K562 (cell line): ENCODE results near the gene GLOD4. TPM values are rescaled to one million over a fixed set of nuclear protein-coding genes. Genes with fewer than 3 reads are reported as not detected.
A peak's percentile ranks its signal among the peaks of the same experiment; 100 is the strongest.

Source experiments
- CSDE1 ChIP-seq, 2 experiments: fragments of 450-650 bp; IDR thresholded peaks; 2 replicates each; pipeline ENCODE4 v1.6.1; 2016; ENCODE audit warnings: mild to moderate bottlenecking in 1 of 2
- FUS ChIP-seq: fragments of 200-400 bp; formaldehyde crosslinking; optimal IDR thresholded peaks from 2 replicates; pipeline ENCODE3; 2017; ENCODE audit warnings: low read depth, low read length
- HDAC6 ChIP-seq: IDR thresholded peaks from 2 replicates; pipeline ENCODE4 v1.6.1; 2012; ENCODE audit warnings: low read depth, mild to moderate bottlenecking, control low read depth, inconsistent platforms, low read length, moderate library complexity
- KDM5B ChIP-seq: fragments of 200-600 bp; sonication (generic); IDR thresholded peaks from 2 replicates; pipeline ENCODE4 v1.6.1; 2012; ENCODE audit warnings: low read depth, mild to moderate bottlenecking, moderate library complexity, low read length, control low read depth, inconsistent platforms; ENCODE audit not compliant: insufficient replicate concordance
- L3MBTL2 ChIP-seq: fragments of 450-650 bp; IDR thresholded peaks from 2 replicates; pipeline ENCODE4 v1.6.1; 2016; ENCODE audit warnings: mild to moderate bottlenecking, moderate library complexity
- MCM2 ChIP-seq: fragments of 450-650 bp; IDR thresholded peaks from 2 replicates; pipeline ENCODE4 v1.6.1; 2017; ENCODE audit warnings: low read depth, mild to moderate bottlenecking
- MYC ChIP-seq, 2 experiments: fragments of 250-450 bp in 1 of 2; sonication (Bioruptor Pico) in 1 of 2; IDR thresholded peaks; 2 replicates each; pipeline versions ENCODE4 v1.5.1 to v1.6.1; 2012 to 2021; ENCODE audit warnings: low read depth in 2 of 2, borderline replicate concordance in 1 of 2, improper control_type of control experiment in 1 of 2, low read length in 1 of 2, mild to moderate bottlenecking in 1 of 2, moderate library complexity in 1 of 2
- NELFE ChIP-seq: IDR thresholded peaks from 2 replicates; pipeline ENCODE4 v1.6.1; 2011; ENCODE audit warnings: mild to moderate bottlenecking; ENCODE audit not compliant: insufficient read depth, insufficient read length
- RUNX1 ChIP-seq: sonication (generic); IDR thresholded peaks from 2 replicates; pipeline ENCODE4 v1.6.1; 2016; ENCODE audit warnings: antibody characterized with exemption, low read depth
- SIN3B ChIP-seq: fragments of 450-650 bp; IDR thresholded peaks from 2 replicates; pipeline ENCODE4 v1.6.1; 2017; ENCODE audit warnings: low read depth, mild to moderate bottlenecking, moderate library complexity
- TOE1 ChIP-seq, 2 experiments: fragments of 450-650 bp in 1 of 2; sonication (generic) in 1 of 2; formaldehyde crosslinking in 1 of 2; IDR thresholded peaks; 2 replicates each; pipeline versions ENCODE4 v1.7.1 to v1.8.0; 2016 to 2022; ENCODE audit warnings: borderline replicate concordance in 2 of 2, mild to moderate bottlenecking in 2 of 2, antibody characterized with exemption in 1 of 2, inconsistent platforms in 1 of 2, low read depth in 1 of 2, missing genetic modification reagents in 1 of 2, moderate library complexity in 1 of 2
- ZNF133 ChIP-seq: fragments of 250-450 bp; sonication (Bioruptor Pico); IDR thresholded peaks from 2 replicates; pipeline ENCODE4 v1.4.0; 2020; ENCODE audit warnings: mild to moderate bottlenecking
- ZNF165 ChIP-seq: fragments of 250-450 bp; sonication (Bioruptor Pico); IDR thresholded peaks from 2 replicates; pipeline ENCODE4 v1.4.0; 2020; ENCODE audit warnings: borderline replicate concordance
- ZNF75A ChIP-seq: fragments of 450-650 bp; formaldehyde crosslinking; IDR thresholded peaks from 2 replicates; pipeline ENCODE4 v1.4.0; 2020; ENCODE audit warnings: mild to moderate bottlenecking
- polyA plus RNA-seq, 8 experiments: library from polyadenylated mRNA; depleted of rRNA in 4 of 8; stranded (reverse) in 5 of 8; unstranded in 3 of 8; fragments of >200 nt; fragmentation: Nextera tagmentation in 2 of 8; fragmentation: Illumina TruSeq in 1 of 8; extraction: Ambion mirVana in 2 of 8; extraction: Trizol in 1 of 8; gene quantifications; 2 replicates each; pipeline versions ENCODE4 v1.2.1 to v1.2.3, GENCODE V29; 2011 to 2014; ENCODE audit warnings: inconsistent platforms in 1 of 8, missing spikeins in 1 of 8
- total RNA-seq, 7 experiments: library from RNA; depleted of rRNA in 6 of 7; stranded (reverse); fragments of >200 nt in 6 of 7; fragmentation: Illumina TruSeq in 2 of 7; extraction: Trizol in 2 of 7; gene quantifications; 2 replicates each; pipeline versions ENCODE4 v1.2.1 to v1.2.3, GENCODE V29; 2011 to 2021; ENCODE audit warnings: low replicate concordance in 1 of 7
- TF ChIP-seq, protein P1 (sequence below): fragments of 450-650 bp; formaldehyde crosslinking; IDR thresholded peaks from 2 replicates; pipeline ENCODE4 v1.4.0; 2020; ENCODE audit warnings: mild to moderate bottlenecking, moderate library complexity
- TF ChIP-seq, protein P2 (sequence below): fragments of 250-450 bp; sonication (Bioruptor Pico); IDR thresholded peaks from 2 replicates; pipeline ENCODE4 v1.5.0; 2022; ENCODE audit warnings: mild to moderate bottlenecking
- TF ChIP-seq, protein P3 (sequence below): sonication (generic); formaldehyde crosslinking; IDR thresholded peaks from 2 replicates; pipeline ENCODE4 v1.4.0; 2020; ENCODE audit warnings: mild to moderate bottlenecking, missing genetic modification reagents
- TF ChIP-seq, protein P4 (sequence below): fragments of 250-450 bp; sonication (Bioruptor Pico); IDR thresholded peaks from 2 replicates; pipeline ENCODE4 v1.9.0; 2021; ENCODE audit warnings: mild to moderate bottlenecking, inconsistent platforms

Gene GLOD4
- total and polyA plus RNA-seq, 9 of the 15 experiments (the other 6 are each of a cell fraction or from before 2014, with no cell fraction given), result 52.0 to 109 (median 64.9) TPM

DNA sequence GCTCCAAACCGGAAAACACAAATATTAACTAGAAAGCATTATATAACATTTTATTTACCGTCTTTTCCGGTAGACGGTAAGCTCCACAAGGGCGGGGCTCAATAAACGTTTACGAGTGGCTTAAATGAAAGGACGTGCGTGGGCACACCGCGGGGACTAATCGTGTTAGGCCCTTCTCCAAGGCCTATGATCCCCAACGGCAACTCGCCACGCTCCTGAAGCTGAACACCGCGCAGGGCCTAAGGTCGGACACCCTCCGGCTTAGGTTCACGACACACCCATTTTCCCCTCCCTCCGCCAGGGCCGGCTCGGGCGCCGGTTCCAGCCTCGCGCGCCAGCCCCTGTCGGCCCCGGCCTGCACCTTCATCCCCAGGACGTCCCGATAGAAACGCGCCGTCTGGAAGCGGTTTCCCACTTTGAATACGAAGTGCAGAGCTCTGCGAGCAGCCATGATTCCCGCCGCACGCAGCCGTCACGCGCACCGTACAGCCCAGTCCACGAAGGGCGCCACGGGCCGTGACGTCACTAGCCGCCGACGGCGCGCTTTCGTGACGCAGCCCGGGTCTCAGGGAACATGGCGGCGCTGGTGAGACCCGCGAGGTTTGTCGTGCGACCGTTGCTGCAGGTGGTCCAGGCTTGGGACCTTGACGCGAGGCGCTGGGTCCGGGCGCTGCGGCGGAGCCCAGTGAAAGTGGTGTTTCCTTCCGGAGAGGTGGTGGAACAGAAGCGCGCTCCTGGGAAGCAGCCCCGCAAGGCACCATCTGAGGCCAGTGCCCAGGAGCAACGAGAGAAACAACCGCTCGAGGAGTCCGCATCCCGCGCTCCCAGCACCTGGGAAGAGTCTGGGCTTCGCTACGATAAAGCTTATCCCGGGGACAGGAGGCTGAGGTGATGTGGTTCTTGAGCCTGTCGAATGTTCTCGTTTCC is at the start of gene GLOD4, which contains the start of gene MRM3 (continued):
- TF ChIP-seq MYC (IDR thresholded peaks at IDR 0.05; ENCODE audit: low read depth, low read length) (peak; percentile 92), MYC (CRISPR knock-in tag; IDR thresholded peaks at IDR 0.05; ENCODE audit: borderline replicate concordance, low read depth) (peak; percentile 73), CSDE1 (IDR thresholded peaks at IDR 0.05) (peak in 1 of 2 experiments; percentile 94; a peak in 2 of 4 replicates), MCM2 (no peak), HDAC6 (no peak), RUNX1 (peak; percentile 72; the same call in 1 of the 2 replicates), ZNF133 (CRISPR knock-in tag) (no peak), SIN3B (peak; percentile 99), TOE1 (IDR thresholded peaks at IDR 0.05; ENCODE audit: borderline replicate concordance) (peak; percentile 70; the same call in 1 of the 2 replicates), TOE1 (CRISPR knock-in tag; IDR thresholded peaks at IDR 0.05; ENCODE audit: borderline replicate concordance, low read depth) (no peak), FUS (no peak), KDM5B (peak; percentile 57), ZNF75A (no peak), NELFE (no peak), ZNF165 (CRISPR knock-in tag) (no peak), L3MBTL2 (peak; percentile 73; the same call in 1 of the 2 replicates)
- TF ChIP-seq, protein P1, sequence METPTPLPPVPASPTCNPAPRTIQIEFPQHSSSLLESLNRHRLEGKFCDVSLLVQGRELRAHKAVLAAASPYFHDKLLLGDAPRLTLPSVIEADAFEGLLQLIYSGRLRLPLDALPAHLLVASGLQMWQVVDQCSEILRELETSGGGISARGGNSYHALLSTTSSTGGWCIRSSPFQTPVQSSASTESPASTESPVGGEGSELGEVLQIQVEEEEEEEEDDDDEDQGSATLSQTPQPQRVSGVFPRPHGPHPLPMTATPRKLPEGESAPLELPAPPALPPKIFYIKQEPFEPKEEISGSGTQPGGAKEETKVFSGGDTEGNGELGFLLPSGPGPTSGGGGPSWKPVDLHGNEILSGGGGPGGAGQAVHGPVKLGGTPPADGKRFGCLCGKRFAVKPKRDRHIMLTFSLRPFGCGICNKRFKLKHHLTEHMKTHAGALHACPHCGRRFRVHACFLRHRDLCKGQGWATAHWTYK, result peak; percentile 100
- TF ChIP-seq, protein P2, sequence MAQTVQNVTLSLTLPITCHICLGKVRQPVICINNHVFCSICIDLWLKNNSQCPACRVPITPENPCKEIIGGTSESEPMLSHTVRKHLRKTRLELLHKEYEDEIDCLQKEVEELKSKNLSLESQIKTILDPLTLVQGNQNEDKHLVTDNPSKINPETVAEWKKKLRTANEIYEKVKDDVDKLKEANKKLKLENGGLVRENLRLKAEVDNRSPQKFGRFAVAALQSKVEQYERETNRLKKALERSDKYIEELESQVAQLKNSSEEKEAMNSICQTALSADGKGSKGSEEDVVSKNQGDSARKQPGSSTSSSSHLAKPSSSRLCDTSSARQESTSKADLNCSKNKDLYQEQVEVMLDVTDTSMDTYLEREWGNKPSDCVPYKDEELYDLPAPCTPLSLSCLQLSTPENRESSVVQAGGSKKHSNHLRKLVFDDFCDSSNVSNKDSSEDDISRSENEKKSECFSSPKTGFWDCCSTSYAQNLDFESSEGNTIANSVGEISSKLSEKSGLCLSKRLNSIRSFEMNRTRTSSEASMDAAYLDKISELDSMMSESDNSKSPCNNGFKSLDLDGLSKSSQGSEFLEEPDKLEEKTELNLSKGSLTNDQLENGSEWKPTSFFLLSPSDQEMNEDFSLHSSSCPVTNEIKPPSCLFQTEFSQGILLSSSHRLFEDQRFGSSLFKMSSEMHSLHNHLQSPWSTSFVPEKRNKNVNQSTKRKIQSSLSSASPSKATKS (CRISPR knock-in tag), result no peak
- TF ChIP-seq, protein P3, sequence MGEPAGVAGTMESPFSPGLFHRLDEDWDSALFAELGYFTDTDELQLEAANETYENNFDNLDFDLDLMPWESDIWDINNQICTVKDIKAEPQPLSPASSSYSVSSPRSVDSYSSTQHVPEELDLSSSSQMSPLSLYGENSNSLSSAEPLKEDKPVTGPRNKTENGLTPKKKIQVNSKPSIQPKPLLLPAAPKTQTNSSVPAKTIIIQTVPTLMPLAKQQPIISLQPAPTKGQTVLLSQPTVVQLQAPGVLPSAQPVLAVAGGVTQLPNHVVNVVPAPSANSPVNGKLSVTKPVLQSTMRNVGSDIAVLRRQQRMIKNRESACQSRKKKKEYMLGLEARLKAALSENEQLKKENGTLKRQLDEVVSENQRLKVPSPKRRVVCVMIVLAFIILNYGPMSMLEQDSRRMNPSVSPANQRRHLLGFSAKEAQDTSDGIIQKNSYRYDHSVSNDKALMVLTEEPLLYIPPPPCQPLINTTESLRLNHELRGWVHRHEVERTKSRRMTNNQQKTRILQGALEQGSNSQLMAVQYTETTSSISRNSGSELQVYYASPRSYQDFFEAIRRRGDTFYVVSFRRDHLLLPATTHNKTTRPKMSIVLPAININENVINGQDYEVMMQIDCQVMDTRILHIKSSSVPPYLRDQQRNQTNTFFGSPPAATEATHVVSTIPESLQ, result no peak
- TF ChIP-seq, protein P4, sequence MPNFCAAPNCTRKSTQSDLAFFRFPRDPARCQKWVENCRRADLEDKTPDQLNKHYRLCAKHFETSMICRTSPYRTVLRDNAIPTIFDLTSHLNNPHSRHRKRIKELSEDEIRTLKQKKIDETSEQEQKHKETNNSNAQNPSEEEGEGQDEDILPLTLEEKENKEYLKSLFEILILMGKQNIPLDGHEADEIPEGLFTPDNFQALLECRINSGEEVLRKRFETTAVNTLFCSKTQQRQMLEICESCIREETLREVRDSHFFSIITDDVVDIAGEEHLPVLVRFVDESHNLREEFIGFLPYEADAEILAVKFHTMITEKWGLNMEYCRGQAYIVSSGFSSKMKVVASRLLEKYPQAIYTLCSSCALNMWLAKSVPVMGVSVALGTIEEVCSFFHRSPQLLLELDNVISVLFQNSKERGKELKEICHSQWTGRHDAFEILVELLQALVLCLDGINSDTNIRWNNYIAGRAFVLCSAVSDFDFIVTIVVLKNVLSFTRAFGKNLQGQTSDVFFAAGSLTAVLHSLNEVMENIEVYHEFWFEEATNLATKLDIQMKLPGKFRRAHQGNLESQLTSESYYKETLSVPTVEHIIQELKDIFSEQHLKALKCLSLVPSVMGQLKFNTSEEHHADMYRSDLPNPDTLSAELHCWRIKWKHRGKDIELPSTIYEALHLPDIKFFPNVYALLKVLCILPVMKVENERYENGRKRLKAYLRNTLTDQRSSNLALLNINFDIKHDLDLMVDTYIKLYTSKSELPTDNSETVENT, result peak; percentile 10; the same call in 1 of the 2 replicates
